ENCODE results near the gene TBC1D14.

Gene TBC1D14

GRCh38 chr4:7060346-7061150 is 150.9 kb downstream of the TBC1D14 start:
- Histone ChIP-seq H3K27me3 (replicated peaks; ENCODE audit: control insufficient read depth, insufficient read depth, low read length) (no peaks in the 10 kb centered on the region), H3K36me3 (ENCODE audit: control insufficient read depth, insufficient read depth, low read length) (peaks cover 24% of the 10 kb centered on the region), H3K4me3 (replicated peaks; ENCODE audit: low read depth, low read length) (no peak overlapping the region)
- DNase-seq (ENCODE audit: extremely low read depth, insufficient read length): no peak
- TF ChIP-seq, protein P1, sequence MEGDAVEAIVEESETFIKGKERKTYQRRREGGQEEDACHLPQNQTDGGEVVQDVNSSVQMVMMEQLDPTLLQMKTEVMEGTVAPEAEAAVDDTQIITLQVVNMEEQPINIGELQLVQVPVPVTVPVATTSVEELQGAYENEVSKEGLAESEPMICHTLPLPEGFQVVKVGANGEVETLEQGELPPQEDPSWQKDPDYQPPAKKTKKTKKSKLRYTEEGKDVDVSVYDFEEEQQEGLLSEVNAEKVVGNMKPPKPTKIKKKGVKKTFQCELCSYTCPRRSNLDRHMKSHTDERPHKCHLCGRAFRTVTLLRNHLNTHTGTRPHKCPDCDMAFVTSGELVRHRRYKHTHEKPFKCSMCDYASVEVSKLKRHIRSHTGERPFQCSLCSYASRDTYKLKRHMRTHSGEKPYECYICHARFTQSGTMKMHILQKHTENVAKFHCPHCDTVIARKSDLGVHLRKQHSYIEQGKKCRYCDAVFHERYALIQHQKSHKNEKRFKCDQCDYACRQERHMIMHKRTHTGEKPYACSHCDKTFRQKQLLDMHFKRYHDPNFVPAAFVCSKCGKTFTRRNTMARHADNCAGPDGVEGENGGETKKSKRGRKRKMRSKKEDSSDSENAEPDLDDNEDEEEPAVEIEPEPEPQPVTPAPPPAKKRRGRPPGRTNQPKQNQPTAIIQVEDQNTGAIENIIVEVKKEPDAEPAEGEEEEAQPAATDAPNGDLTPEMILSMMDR (IDR thresholded peaks at IDR 0.05; ENCODE audit: insufficient read depth, low read length, poor library complexity, severe bottlenecking): no peak

DNA sequence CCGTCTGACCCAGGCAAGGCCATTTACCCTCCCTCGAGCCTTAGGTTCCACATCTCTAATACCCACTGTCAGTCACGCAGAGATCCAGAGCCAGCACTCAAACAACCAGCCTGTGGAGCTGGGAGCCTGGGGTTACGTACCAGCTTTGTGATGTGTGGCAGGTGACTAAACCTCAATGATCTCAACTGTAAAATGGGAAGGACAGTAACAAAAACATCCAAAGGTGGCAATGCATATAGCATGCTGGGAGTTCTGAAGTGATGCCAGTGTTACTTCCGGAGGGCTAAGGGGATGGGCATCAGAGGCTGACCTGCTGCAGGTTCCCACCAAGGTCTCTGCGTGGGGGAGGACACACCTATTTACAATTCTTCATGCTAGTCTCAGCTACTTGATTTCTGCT is 152.2 kb downstream of the TBC1D14 start:
- no peak for DNase-seq (ENCODE audit: extremely low read depth, insufficient read length)
- TF ChIP-seq, protein P1 (IDR thresholded peaks at IDR 0.05; ENCODE audit: insufficient read depth, low read length, poor library complexity, severe bottlenecking): no peak
- no peak overlapping the region for H3K4me3 ChIP-seq (replicated peaks; ENCODE audit: low read depth, low read length)
- peaks cover 22% of the 10 kb centered on the region for H3K36me3 ChIP-seq (ENCODE audit: control insufficient read depth, insufficient read depth, low read length)
- no peaks in the 10 kb centered on the region for H3K27me3 ChIP-seq (replicated peaks; ENCODE audit: control insufficient read depth, insufficient read depth, low read length)

DNA sequence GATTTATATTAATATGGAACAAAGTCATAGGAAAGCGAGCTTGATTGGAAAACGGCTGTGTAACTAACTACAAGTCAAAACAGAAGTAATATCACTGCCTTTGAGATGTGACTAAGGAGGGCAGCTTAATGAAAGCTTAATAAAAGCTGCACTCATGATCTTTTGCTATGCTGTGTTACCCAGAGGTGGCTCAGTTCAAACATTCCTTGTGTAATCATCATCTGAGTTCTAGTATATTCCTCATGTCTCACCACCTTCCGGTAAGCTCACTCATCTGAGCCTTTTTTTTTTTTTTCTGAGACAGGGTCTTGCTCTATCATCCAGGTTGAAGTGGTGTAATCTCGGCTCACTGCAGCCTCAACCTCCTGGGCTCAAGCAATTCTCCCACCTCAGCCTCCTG is 153.2 kb downstream of the TBC1D14 start:
- DNase-seq (ENCODE audit: extremely low read depth, insufficient read length): no peak
- Histone ChIP-seq H3K36me3 (ENCODE audit: control insufficient read depth, insufficient read depth, low read length) (peaks cover 22% of the 10 kb centered on the region), H3K4me3 (replicated peaks; ENCODE audit: low read depth, low read length) (no peak overlapping the region), H3K27me3 (replicated peaks; ENCODE audit: control insufficient read depth, insufficient read depth, low read length) (no peaks in the 10 kb centered on the region)
- TF ChIP-seq, protein P1 (IDR thresholded peaks at IDR 0.05; ENCODE audit: insufficient read depth, low read length, poor library complexity, severe bottlenecking): no peak

DNA sequence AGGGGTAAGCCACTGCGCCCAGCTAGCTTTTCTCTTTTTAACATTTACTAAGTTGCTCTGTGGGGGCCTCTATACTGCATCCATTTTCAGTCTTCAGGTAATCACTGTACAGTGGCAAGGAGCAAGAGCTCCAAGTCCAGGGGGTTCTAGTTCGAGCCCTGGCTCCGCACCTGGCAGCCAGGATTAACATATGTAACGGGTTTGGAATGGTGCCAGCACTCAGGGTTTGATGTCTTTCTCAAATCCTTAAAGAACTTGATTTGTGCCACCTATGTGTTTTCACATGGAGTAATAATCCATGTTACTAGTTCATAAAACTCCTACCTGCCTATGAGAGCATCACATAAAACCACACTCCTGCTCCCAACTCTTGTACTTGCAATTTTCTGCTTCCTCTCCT is 153.7 kb downstream of the TBC1D14 start:
- no peak for DNase-seq (ENCODE audit: extremely low read depth, insufficient read length)
- H3K27me3 ChIP-seq (replicated peaks; ENCODE audit: control insufficient read depth, insufficient read depth, low read length): no peaks in the 10 kb centered on the region
- H3K36me3 ChIP-seq (ENCODE audit: control insufficient read depth, insufficient read depth, low read length): peaks cover 22% of the 10 kb centered on the region
- no peak overlapping the region for H3K4me3 ChIP-seq (replicated peaks; ENCODE audit: low read depth, low read length)
- TF ChIP-seq, protein P1 (IDR thresholded peaks at IDR 0.05; ENCODE audit: insufficient read depth, low read length, poor library complexity, severe bottlenecking): no peak

DNA sequence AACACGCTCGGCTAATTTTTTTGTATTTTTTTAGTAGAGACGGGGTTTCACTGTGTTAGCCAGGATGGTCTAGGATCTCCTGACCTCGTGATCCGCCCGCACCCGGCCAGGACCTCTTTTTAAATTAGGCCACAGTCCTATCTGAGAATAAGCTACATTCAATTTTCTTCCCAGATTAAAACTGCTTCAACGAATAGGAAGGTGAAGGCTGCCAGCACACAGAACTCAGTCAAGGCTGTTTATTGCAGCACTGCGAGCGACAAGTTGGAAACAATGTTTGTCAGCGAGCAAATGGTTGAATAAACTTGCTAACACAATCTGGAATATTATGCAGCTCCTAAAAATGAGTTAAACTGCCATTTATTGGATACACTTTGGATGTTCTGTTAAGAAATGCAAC is 156.4 kb downstream of the TBC1D14 start:
- no peak for DNase-seq (ENCODE audit: extremely low read depth, insufficient read length)
- Histone ChIP-seq H3K4me3 (replicated peaks; ENCODE audit: low read depth, low read length) (no peak overlapping the region), H3K36me3 (ENCODE audit: control insufficient read depth, insufficient read depth, low read length) (peaks cover 17% of the 10 kb centered on the region), H3K27me3 (replicated peaks; ENCODE audit: control insufficient read depth, insufficient read depth, low read length) (no peaks in the 10 kb centered on the region)
- TF ChIP-seq, protein P1 (IDR thresholded peaks at IDR 0.05; ENCODE audit: insufficient read depth, low read length, poor library complexity, severe bottlenecking): no peak

Measured in GM06990 (cell line).